Iris pigment epithelial cell (primary cell): ENCODE results near the gene CFAP68.
"Not testable (repeated sequence)": the region's sequence is repeated elsewhere in the genome, so short reads cannot be mapped to it uniquely, and the experiment has no call there.

Source experiments
- DNase-seq: peaks from one replicate; pipeline ENCODE4 v3.0.0-alpha.2; 2011; ENCODE audit warnings: low read depth

CFAP68 gene

DNA sequence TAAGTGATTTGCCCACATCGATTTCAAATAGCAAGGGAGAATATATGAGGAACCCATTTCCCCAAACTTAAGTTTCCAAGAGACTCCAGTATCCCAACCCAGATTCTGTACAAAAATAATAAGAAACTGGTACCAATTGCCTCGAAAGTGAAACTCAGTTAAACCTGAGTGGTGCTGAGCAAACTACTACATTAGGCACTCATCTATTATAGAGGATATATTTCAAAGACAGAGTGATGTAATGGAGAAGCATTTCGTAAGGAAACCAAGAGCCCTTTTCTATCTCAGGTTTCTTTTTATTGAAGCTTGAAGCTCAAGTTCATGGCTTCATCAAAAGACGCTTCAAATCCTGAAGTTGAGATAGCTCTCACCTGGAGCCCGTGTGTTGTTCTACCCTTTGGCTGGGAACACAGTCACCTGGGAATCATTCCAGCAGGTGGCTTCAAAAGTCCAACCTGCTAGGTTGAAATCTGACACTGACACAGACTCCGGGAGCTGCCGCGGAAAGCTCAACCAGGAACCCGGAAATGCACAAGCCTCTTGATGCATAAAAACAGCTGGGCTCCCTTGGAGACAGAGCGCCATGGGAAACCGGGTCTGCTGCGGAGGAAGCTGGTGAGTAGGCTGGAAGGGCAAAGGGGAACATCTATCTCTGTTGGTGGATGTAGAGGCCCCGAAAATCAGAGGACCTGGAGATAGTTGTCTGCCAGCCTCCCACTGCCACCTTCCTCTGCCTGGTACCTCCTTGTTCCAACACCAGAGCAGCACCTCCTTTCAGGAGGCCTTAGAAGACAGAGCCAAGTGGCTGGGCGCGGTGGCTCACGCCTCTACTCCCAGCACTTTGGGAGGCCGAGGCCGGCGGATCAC, 39.3 kb downstream of the CFAP68 start, which contains the start of gene C11orf52:
C11orf52 (plus strand) TSS at position 524 of the 867 bp plus-strand sequence; CDS start at position 584, 60 bp downstream.
- peak; percentile 67 for DNase-seq

DNA sequence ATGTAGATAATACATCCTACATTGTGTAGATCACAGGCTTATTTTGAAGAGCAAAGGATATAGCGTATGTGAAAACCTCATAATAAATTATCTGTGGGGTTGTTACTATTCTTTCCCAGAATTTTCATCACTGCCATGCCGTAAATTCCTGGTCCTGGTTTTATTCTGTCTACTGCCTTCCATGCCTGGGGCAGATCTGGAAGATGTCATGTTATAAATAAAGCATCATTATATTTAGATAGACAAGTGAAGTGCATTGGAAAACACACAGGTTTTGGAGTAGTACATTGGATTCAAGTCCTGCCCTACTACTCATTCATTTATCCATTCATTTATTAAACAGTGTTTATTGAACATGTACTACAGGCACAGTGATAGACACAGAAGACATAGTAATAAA, 41.6 kb downstream of the CFAP68 start:
- no peak for DNase-seq

DNA sequence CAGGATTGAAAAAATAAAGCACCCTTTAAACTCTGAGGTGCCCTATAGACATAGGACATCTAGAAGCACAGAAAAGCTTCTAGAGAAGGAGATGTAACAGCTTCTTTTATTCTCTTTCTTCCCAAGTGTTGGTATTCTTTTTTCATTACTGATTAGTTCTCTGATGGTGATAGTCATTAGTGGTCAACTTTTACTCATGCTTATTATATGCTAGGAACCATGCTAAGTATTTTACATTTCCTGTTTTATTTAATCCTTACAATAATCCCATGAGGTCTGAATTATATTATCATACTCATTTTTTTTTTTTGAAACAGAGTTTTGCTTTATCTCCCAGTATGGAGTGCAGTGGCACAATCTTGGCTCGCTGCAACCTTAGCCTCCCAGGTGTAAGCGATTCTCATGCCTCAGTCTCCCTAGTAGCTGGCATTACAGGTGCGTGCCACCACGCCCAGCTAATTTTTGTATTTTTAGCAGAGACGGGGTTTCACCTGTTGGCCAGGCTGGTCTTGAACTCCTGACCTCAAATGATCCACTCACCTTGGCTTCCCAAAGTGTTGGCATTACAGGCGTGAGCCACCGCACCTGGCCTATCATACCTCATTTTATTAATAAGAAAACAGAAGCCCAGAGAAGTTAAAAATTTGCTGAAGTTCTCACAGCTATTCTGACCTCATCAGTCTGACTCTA, 42.3 kb downstream of the CFAP68 start:
- no peak for DNase-seq

DNA sequence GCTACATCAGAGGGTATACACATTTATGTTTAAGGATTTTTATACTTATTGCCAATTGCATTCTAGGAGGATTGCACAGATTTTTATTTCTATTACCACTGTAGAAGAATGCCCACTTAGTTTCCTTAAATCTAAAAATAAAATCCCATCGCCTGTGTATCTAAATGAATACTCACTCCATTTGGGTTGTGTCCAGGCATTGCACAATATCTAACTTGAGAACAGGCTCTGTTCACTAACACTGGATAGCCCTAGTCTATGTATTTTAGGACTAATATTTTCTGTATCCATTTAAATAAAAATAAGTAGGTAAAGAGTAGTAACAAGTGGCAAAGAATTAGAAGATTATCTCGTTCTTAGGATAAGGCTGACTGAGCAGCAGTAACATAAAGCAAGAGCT, 43.5 kb downstream of the CFAP68 start:
- peak; percentile 89 for DNase-seq

DNA sequence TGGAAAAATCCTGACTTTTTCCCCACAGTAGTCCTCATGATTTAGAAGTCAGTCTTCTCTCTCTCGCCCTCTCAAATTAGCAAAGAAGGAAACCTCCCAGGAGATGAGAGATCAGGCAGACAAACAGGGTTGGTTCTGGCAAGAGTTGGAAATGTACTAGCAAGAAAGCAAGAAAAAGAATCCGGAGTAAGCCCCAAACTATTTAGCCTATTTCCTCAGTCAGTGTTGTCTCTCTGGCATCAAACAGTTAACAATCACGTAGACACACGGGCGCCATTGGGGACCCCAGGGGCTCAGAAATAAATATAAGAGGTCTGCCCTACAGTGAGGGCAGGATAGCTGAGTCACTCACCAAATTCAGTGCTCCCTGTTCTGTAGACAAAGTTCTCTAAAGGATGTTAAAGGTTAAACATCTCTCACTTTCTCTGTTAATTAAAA, 44.0 kb downstream of the CFAP68 start:
- peak; percentile 69 for DNase-seq

DNA sequence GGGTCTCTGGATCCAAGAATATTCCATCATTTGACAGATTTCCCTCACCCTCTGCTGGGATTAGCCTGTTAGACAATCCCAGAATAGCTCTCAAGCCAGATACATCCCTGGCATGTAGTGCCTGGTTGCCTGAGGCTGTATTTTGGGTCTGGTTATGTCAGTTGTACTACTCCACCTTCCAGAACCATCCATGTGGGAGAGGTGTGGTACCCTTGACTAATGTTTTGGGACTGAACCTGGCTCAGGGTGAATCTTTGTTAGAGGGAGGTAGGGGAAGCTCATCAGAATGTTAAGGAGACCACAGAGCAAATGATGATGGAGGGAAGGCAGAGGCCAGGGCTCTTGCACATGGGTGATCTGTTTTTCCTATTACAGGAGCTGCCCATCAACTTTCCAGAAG, 44.6 kb downstream of the CFAP68 start:
- no peak for DNase-seq

DNA sequence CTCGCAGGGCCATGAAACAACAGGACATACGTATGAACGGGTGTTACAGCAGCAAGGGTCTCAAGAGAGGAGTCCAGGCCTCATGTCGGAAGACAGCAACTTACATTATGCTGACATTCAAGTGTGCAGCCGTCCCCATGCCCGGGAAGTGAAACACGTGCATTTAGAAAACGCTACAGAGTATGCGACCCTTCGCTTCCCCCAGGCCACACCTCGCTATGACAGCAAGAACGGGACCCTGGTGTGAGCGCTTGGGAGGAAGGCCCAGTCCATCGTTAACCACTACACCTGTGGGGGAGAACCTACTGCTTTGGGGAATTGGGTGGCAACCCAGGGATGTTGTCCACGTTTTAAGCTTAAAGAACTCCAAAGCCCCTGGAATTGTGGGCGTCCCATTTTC, 46.6 kb downstream of the CFAP68 start:
- no peak for DNase-seq

DNA sequence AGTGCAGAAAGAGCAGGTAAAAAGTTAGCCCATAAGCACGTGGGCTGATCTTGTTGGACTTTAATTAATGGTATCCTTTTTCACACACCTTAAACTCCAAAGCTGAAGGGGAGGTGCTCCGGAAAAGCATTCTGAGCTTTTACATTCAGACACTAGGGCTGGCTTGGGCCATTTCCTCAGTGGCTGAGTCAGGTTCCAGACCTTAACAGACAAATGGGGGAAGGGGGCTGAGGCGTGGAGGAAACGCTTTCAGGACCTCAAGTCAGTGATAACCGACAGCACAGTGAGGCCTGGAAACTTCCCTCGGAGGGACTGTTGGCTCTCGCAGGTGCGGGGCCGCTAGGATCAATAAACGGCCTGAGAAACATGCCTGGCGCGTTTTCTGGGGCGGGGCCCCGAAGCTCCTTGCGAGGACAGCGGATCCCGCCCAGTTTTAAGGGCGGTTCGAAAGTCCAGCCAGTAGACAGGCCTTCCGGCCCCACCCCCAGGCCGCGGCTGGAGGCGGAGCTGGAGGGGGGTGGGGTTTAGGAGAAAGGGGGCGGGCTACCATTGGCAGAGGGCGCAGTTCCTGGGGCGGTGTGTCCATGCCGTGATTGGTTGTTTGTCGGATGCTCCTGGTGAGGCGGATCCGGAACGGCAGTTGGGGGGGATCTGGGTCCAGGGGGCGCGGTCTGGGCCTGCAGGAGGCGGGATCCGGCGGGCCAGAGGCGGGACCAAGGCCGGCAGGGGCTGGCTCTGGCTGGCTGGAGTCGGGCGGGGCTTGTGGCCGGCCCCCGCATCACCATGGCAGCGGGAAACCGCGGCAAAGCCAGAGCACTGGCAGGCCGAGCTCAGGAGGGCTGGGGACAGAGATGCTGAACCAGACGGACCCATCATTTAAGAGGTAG, 47.4 kb downstream of the CFAP68 start:
- DNase-seq = peak; percentile 98

DNA sequence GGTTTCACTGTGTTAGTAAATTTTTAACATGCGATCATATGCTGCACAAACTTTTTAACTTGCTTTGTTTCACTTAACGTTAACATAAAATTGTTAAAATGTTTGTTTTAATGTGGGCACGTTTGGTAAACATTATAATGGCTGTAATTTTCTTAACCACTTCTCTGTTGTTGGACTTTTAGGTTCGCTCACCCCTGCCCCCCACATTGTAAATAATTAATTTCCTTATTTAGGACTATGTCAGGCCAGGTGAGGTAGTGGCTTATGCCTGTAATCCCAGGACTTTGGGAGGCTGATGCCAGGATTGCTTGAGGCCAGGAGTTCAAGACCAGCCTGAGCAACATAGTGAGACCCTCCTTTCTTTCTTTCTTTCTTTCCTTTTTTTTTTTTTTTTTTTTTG, 51.1 kb downstream of the CFAP68 start:
- no peak for DNase-seq

DNA sequence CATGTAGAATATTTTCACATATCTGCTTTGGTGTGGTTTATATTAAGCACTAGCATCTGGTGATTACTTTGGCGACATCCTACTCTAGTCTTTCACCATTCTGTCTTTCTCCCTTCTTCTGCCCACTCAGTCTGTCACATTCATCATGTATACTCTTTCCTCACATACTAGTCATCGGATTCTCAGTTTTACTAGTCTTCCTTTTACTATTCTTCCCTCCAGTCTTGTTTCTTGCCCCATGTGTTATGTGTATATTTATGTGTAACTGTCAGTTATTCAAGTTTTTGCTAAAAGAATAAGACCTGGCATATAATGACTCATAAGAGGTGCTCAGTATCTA, 53.2 kb downstream of the CFAP68 start:
- DNase-seq = no peak

DNA sequence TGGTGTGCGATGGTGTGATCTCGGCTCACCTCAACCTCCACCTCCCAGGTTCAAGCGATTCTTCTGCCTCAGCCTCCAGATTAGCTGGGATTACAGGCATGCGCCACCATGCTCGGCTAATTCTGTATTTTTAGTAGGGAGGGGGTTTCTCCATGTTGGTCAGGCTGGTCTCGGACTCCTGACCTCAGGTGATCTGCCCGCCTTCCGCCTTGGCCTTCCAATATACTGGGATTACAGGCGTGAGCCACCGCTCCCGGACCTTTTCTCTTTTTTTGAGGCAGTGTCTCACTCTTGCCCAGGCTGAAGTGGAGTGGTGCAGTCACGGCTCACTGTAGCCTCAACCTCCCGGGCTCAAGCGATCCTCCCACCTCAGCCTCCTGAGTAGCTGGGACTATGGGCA, 53.8 kb downstream of the CFAP68 start:
- not testable (repeated sequence) for DNase-seq

DNA sequence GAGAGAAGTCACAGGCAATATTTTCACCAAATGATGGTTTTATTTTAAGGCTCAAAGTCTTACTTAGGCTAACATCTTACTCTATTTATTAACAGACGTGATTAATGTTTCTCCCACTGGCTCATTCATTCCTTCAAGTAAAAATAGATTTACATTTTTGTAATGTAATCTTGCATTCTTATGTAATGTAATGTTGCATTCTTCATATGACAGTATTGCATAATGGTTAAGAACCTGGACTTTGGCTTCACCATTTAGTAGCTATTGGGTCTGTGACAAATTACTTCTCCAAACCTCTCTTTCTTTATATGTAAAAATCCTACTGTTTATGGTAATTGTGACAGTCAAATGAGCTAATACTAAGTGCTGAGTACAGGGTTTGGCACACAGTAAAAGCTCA, 54.5 kb downstream of the CFAP68 start:
- DNase-seq = peak; percentile 55

DNA sequence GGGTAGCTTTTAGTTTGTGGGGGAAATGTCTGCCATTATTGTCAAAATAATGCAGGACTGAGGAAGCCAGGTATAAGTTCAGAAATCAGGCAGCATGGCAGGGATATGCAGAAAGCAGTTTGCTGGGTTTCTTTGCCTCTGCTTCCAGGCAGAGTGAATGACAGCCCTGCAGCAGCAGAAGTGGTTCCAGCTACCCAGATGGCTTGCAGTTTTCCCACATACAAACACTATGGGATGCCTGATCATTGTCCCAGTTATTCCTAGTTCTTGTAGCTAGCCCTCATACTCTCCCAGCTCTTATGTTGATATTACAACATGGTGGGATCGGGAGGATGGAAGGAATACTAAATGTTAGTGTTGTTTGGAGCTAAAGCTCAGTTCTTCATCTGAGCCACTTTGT, 55.0 kb downstream of the CFAP68 start:
- no peak for DNase-seq
